ENCODE data around the gene MRPS17. TPM values are rescaled to one million over a fixed set of nuclear protein-coding genes. Genes with fewer than 3 reads are reported as not detected.

The MRPS17 gene
- total and polyA plus RNA-seq, 2 donors = 14.9 to 15.1 TPM

DNA sequence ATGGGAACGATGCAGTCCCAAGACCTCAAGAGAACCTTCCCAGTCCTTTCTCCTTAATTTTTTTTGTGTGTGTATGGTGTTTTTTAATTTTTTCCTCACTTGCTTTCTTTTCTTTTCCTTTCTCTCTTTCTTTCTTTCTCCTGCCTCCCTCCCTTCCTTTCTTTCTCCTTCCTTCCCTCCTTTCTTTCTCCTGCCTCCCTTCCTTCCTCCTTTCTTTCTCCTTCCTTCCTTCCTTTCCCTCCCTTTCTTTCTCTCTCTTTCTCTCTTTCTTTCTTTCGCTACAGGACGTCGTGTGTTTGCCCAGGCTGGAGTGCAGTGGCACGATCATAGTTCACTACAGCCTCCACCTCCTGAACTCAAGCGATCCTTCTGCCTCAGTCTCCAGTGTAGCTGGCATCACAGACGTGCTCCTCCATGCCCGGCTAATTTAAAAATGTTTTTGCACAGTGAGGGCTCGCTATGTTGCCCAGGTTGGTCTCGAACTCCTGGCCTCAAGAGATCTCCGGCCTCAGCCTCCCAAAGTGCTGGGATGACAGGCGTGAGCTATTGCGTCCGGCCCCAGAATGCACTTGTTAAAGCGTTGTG is 12.0 kb downstream of the MRPS17 start:
- peak overlapping the region; percentile 89 for H3K27ac ChIP-seq (ENCODE audit: low read depth)
- DNase-seq (ENCODE audit: extremely low spot score) = no peak
- H3K4me1 ChIP-seq (ENCODE audit: insufficient read depth) = no peaks in the 10 kb centered on the region
- peak overlapping the region; percentile 92 for H3K4me3 ChIP-seq (ENCODE audit: low read depth, low read length)
- H3K36me3 ChIP-seq (ENCODE audit: insufficient read depth) = no peaks in the 10 kb centered on the region
- WGBS = 77% methylated on average over 15 of the region's 15 CpGs

GRCh38 chr7:55964261-55965099 is 12.8 kb downstream of the MRPS17 start, which contains the start of gene NIPSNAP2:
NIPSNAP2 (plus strand) TSS chr7:55964585; CDS start chr7:55964610, 25 bp downstream.
- Histone ChIP-seq H3K4me1 (ENCODE audit: insufficient read depth) (no peaks in the 10 kb centered on the region), H3K36me3 (ENCODE audit: insufficient read depth) (no peaks in the 10 kb centered on the region), H3K4me3 (ENCODE audit: low read depth, low read length) (peak within 1 kb of the TSS; percentile 92), H3K27ac (ENCODE audit: low read depth) (peak within 1 kb of the TSS; percentile 97)
- under 1% methylated on average over 105 of the region's 105 CpGs for WGBS
- no peak for DNase-seq (ENCODE audit: extremely low spot score)

DNA sequence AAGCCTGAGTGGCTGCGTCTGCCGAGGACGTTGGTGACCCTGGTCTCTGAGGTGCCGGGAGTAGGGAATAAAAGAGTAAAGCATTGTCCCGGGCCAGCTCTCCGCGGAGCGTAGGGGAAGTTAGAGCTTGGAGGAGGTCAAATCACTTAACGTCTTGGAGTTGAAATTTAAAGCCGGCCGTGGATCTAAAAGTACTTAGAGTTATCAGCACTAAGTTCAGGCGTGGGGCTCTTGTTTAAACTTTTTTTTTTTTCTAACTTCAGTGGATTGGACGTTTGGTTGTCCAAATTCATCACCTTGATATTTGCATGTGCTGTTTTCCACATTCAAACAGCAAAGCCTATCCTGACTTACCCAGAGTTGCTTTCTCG is 13.4 kb downstream of the MRPS17 start:
- Histone ChIP-seq H3K4me1 (ENCODE audit: insufficient read depth) (no peaks in the 10 kb centered on the region), H3K4me3 (ENCODE audit: low read depth, low read length) (peak overlapping the region; percentile 92), H3K27ac (ENCODE audit: low read depth) (peak overlapping the region; percentile 97), H3K36me3 (ENCODE audit: insufficient read depth) (no peaks in the 10 kb centered on the region)
- DNase-seq (ENCODE audit: extremely low spot score) = peak; percentile 11
- 2% methylated on average over 14 of the region's 14 CpGs for WGBS

GRCh38 chr7:55965805-55966421 is 14.2 kb downstream of the MRPS17 start:
- Histone ChIP-seq H3K27ac (ENCODE audit: low read depth) (no peak overlapping the region), H3K4me1 (ENCODE audit: insufficient read depth) (no peaks in the 10 kb centered on the region), H3K4me3 (ENCODE audit: low read depth, low read length) (no peak overlapping the region), H3K36me3 (ENCODE audit: insufficient read depth) (no peaks in the 10 kb centered on the region)
- WGBS = 56% methylated on average over 13 of the region's 13 CpGs
- DNase-seq (ENCODE audit: extremely low spot score) = no peak

DNA sequence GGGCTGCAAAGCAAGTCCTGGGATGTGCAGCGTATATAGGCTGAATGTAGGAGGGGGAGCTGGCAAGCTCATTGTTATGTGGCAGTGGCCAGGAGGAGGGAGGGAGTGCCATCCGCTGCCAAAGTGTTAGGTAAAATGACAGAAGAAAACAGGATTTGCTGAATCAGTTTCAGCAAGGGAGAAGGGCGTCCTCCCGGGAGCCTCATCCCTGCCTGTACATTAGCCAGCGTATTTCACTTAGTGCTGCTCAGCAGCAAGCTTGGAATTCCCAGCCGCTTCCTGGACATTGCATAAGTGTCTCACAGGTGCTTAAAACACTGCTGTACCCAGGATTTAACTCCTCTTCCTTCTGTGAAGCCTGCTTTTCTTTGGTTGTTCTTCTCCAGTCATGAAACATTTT is 15.2 kb downstream of the MRPS17 start:
- no peaks in the 10 kb centered on the region for H3K4me1 ChIP-seq (ENCODE audit: insufficient read depth)
- no peak overlapping the region for H3K27ac ChIP-seq (ENCODE audit: low read depth)
- H3K36me3 ChIP-seq (ENCODE audit: insufficient read depth) = no peaks in the 10 kb centered on the region
- no peak for DNase-seq (ENCODE audit: extremely low spot score)
- 85% methylated on average over 6 of the region's 6 CpGs for WGBS
- no peak overlapping the region for H3K4me3 ChIP-seq (ENCODE audit: low read depth, low read length)

GRCh38 chr7:55969391-55969790 is 17.7 kb downstream of the MRPS17 start:
- 90% methylated on average over 11 of the region's 11 CpGs for WGBS
- Histone ChIP-seq H3K27ac (ENCODE audit: low read depth) (no peak overlapping the region), H3K4me3 (ENCODE audit: low read depth, low read length) (no peak overlapping the region), H3K4me1 (ENCODE audit: insufficient read depth) (no peaks in the 10 kb centered on the region), H3K36me3 (ENCODE audit: insufficient read depth) (no peaks in the 10 kb centered on the region)
- DNase-seq (ENCODE audit: extremely low spot score) = no peak

DNA sequence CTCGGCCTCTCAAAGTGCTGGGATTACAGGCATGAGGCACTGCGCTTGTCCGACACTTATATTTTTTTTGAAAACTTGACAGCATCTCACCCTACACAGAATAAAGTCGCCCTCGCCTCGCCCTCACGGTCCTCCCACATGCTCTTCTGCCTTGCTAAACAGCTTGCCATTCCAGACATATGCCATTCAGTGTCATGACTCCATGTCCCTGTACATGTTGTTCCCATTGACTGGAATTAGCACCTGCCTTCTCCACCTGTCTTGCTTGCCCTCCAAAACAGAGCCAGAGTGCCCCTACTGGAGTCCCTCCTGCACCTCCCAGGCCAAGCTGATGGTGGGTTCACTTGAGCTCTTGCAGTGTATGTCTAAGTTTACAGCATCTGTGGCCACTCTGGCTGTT is 18.9 kb downstream of the MRPS17 start:
- Histone ChIP-seq H3K27ac (ENCODE audit: low read depth) (no peak overlapping the region), H3K4me3 (ENCODE audit: low read depth, low read length) (no peak overlapping the region), H3K36me3 (ENCODE audit: insufficient read depth) (no peaks in the 10 kb centered on the region), H3K4me1 (ENCODE audit: insufficient read depth) (no peaks in the 10 kb centered on the region)
- WGBS = 93% methylated on average over 7 of the region's 7 CpGs
- DNase-seq (ENCODE audit: extremely low spot score) = no peak

DNA sequence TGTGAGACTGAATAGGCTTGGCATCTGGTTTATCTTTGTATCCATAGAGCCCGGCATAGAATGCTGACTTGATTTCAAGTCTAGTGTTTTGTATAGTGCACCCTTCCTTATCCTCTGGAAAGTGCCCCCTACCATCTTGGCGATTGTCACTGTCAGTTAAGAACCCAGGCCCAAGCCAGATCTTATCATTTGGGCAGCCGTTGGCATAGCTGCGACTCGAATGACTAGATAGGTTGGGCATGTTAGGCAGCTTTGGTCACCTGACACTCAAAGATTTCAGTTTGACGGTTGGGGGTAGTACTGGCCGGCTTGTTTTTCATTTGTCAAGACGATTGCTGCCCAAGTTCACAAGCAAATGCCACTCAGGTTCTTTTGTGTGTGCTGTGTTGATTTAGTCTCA is 19.3 kb downstream of the MRPS17 start:
- 67% methylated on average over 8 of the region's 8 CpGs for WGBS
- DNase-seq (ENCODE audit: extremely low spot score) = no peak
- Histone ChIP-seq H3K36me3 (ENCODE audit: insufficient read depth) (no peaks in the 10 kb centered on the region), H3K4me3 (ENCODE audit: low read depth, low read length) (no peak overlapping the region), H3K4me1 (ENCODE audit: insufficient read depth) (no peaks in the 10 kb centered on the region), H3K27ac (ENCODE audit: low read depth) (no peak overlapping the region)

DNA sequence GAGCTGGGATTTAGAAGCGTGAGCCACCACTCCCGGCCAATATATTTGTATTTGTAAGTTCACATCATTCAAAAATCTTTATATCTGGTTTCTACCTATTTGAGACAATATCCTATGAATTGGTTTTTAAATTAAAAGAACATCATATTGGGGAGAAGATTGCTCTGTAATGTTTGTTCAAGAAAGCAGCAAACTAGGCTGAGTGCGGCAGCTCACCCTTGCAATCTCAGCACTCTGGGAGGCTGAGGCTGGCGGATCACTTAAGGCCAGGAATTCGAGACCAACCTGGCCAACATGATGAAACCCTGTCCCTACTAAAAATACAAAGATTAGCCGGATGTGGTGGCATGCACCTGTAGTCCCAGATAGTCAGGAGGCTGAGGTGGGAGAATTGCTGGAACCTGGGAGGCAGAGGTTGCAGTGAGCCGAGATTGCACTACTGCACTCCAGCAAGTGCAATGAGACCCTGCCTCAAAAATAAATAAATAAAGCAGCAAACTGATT is 22.1 kb downstream of the MRPS17 start:
- H3K4me3 ChIP-seq (ENCODE audit: low read depth, low read length) = no peak overlapping the region
- H3K27ac ChIP-seq (ENCODE audit: low read depth) = no peak overlapping the region
- no peak for DNase-seq (ENCODE audit: extremely low spot score)
- WGBS = 95% methylated on average over 7 of the region's 7 CpGs
- no peaks in the 10 kb centered on the region for H3K4me1 ChIP-seq (ENCODE audit: insufficient read depth)
- no peaks in the 10 kb centered on the region for H3K36me3 ChIP-seq (ENCODE audit: insufficient read depth)

GRCh38 chr7:55975988-55976633 is 24.4 kb downstream of the MRPS17 start:
- DNase-seq (ENCODE audit: extremely low spot score) = no peak
- no peaks in the 10 kb centered on the region for H3K4me1 ChIP-seq (ENCODE audit: insufficient read depth)
- no peak overlapping the region for H3K4me3 ChIP-seq (ENCODE audit: low read depth, low read length)
- H3K27ac ChIP-seq (ENCODE audit: low read depth) = no peak overlapping the region
- peaks cover 3% of the 10 kb centered on the region for H3K36me3 ChIP-seq (ENCODE audit: insufficient read depth)
- WGBS = 55% methylated on average over 7 of the region's 7 CpGs

GRCh38 chr7:55977831-55978230 is 26.2 kb downstream of the MRPS17 start:
- no peak overlapping the region for H3K4me3 ChIP-seq (ENCODE audit: low read depth, low read length)
- H3K4me1 ChIP-seq (ENCODE audit: insufficient read depth) = no peaks in the 10 kb centered on the region
- H3K36me3 ChIP-seq (ENCODE audit: insufficient read depth) = peaks cover 5% of the 10 kb centered on the region
- WGBS = 43% methylated on average over 4 of the region's 4 CpGs
- H3K27ac ChIP-seq (ENCODE audit: low read depth) = no peak overlapping the region
- no peak for DNase-seq (ENCODE audit: extremely low spot score)

DNA sequence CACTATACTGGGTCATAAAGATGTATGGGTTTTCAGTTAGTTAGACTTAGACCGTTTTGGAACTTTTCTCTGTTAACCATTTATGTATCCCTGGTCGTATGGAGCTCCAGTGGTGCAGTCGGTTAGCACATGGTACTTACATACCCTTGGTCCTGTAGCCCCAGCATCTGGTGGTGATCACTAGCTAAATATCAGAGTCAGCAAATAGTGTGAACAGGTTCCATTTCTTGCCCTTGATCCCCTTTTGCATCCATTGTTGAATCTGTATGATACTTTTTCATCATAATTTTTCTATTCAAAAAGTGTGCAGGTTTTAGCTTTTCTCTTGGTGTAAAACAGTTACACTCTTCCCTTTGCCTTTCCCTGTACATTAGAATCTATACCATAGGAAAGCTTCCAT is 28.6 kb downstream of the MRPS17 start:
- Histone ChIP-seq H3K36me3 (ENCODE audit: insufficient read depth) (peaks cover 7% of the 10 kb centered on the region), H3K4me1 (ENCODE audit: insufficient read depth) (no peaks in the 10 kb centered on the region), H3K4me3 (ENCODE audit: low read depth, low read length) (no peak overlapping the region), H3K27ac (ENCODE audit: low read depth) (no peak overlapping the region)
- WGBS = 84% methylated on average over 3 of the region's 3 CpGs
- no peak for DNase-seq (ENCODE audit: extremely low spot score)

DNA sequence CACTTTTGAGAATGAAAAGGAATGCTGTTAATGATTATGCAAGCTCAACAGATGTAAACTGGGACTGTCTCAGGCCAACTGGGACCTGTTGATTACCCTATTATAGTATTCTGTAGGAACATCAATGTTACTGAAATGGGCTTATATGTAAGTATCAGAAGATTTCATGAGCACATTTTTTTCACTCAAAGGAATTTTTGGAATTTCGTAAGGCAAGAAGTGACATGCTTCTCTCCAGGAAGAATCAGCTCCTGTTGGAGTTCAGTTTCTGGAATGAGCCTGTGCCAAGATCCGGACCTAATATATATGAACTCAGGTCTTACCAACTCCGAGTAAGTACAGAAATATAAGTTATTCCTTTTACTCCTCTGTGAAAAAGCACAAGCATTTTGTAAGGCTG is 31.9 kb downstream of the MRPS17 start:
- no peaks in the 10 kb centered on the region for H3K4me1 ChIP-seq (ENCODE audit: insufficient read depth)
- DNase-seq (ENCODE audit: extremely low spot score) = no peak
- 88% methylated on average over 3 of the region's 3 CpGs for WGBS
- H3K27ac ChIP-seq (ENCODE audit: low read depth) = no peak overlapping the region
- H3K4me3 ChIP-seq (ENCODE audit: low read depth, low read length) = no peak overlapping the region
- H3K36me3 ChIP-seq (ENCODE audit: insufficient read depth) = peaks cover 7% of the 10 kb centered on the region
